Lung (tissue), 12 donors: ENCODE results near the gene PTGES. TPM values are rescaled to one million over a fixed set of nuclear protein-coding genes. Genes with fewer than 3 reads are reported as not detected.

Experiments used
- ATAC-seq: fragments of 200-7000 bp; cut with Tn5 transposase; one replicate; pipeline ENCODE4 v1.9.1; 2020; ENCODE audit warnings: moderate number of reproducible peaks; ENCODE audit not compliant: insufficient read depth, low FRiP score
- DNase-seq, 3 donors: peaks; one replicate each; pipeline ENCODE4 v3.0.0-alpha.2; 2013 to 2017
- H3K27ac ChIP-seq, 2 donors: one replicate each; pipeline ENCODE4 v1.5.1; 2013; ENCODE audit warnings: mild to moderate bottlenecking in 2 of 2, moderate library complexity in 2 of 2, control low read depth in 1 of 2, inconsistent platforms in 1 of 2, low read depth in 1 of 2, low read length in 1 of 2
- H3K27me3 ChIP-seq, 3 donors: one replicate each; pipeline ENCODE4 v1.5.1; 2013; ENCODE audit warnings: low read length in 2 of 3; ENCODE audit not compliant: control insufficient read depth in 3 of 3, insufficient read depth in 3 of 3
- H3K36me3 ChIP-seq, 4 donors: one replicate each; pipeline ENCODE4 v1.5.1; 2013; ENCODE audit warnings: low read length in 4 of 4, mild to moderate bottlenecking in 1 of 4, moderate library complexity in 1 of 4; ENCODE audit not compliant: control insufficient read depth in 4 of 4, insufficient read depth in 4 of 4
- H3K4me1 ChIP-seq, 5 donors: one replicate each; pipeline ENCODE4 v1.5.1; 2013; ENCODE audit warnings: low read length in 5 of 5, mild to moderate bottlenecking in 2 of 5, moderate library complexity in 1 of 5; ENCODE audit not compliant: control insufficient read depth in 5 of 5, insufficient read depth in 5 of 5
- H3K4me3 ChIP-seq: one replicate; pipeline ENCODE4 v1.5.1; 2013; ENCODE audit warnings: mild to moderate bottlenecking, control low read depth, moderate library complexity
- H3K9ac ChIP-seq, 2 donors: one replicate each; pipeline ENCODE4 v1.5.1; 2013; ENCODE audit warnings: low read length in 2 of 2, control low read depth in 1 of 2; ENCODE audit not compliant: insufficient read depth in 1 of 2
- H3K9me3 ChIP-seq, 4 donors: one replicate each; pipeline ENCODE4 v1.5.1; 2013; ENCODE audit warnings: low read length in 3 of 4, mild to moderate bottlenecking in 1 of 4, moderate library complexity in 1 of 4; ENCODE audit not compliant: control insufficient read depth in 4 of 4, insufficient read depth in 3 of 4
- CTCF ChIP-seq: IDR thresholded peaks from 2 replicates; pipeline ENCODE4 v1.5.1; 2012; ENCODE audit warnings: mild to moderate bottlenecking; ENCODE audit errors: control extremely low read depth, extremely low read depth
- WGBS, 2 donors: extraction: QIAGEN DNeasy Blood & Tissue Kit; methylation state at CpG; one replicate each; pipeline ENCODE4 v1.1.7; 2013; 5-methylcytosine and 5-hydroxymethylcytosine counted together
- polyA plus RNA-seq, 2 donors: library from polyadenylated mRNA; stranded (reverse); fragments of 200-250 nt; gene quantifications; one replicate each; pipeline ENCODE4 v1.2.1, GENCODE V29; 2013
- total RNA-seq, 2 donors: library from RNA; depleted of rRNA in 1 of 2; stranded (reverse); fragments of >200 nt in 1 of 2; gene quantifications; one replicate each; pipeline ENCODE4 v1.2.1, GENCODE V29; 2014 to 2021
- donor health status: control.
- donor health status: control.
- donor health status: Bipolar disorder and iron deficiency.
- donor health status: healthy.
- donor health status: DM: yes; HTN: yes; CAD: no.

Gene PTGES
- total and polyA plus RNA-seq, 4 donors = 8.0 to 19.8 (median 14.0) TPM

GRCh38 chr9:129779560-129780190 lies 26.8 kb upstream of the PTGES start:
- no peak overlapping the region for H3K27ac ChIP-seq
- H3K4me1 ChIP-seq = peaks cover 0 to 17% (median 2%) of the 10 kb centered on the region in 5 donors
- no peaks in the 10 kb centered on the region for H3K36me3 ChIP-seq
- no peak overlapping the region for H3K9ac ChIP-seq
- H3K27me3 ChIP-seq = peaks cover 0 to 2% (median 0%) of the 10 kb centered on the region in 3 donors
- ATAC-seq (no peak), DNase-seq (no peak)
- 89 to 91% methylated on average over 7 of the region's 7 CpGs for WGBS, 2 donors
- H3K9me3 ChIP-seq = no peaks in the 10 kb centered on the region
- TF ChIP-seq CTCF = no peak
- H3K4me3 ChIP-seq = no peak overlapping the region

GRCh38 chr9:129778469-129778868 lies 25.6 kb upstream of the PTGES start:
- ATAC-seq = no peak
- 84 to 93% methylated on average over 3 of the region's 3 CpGs for WGBS, 2 donors

GRCh38 chr9:129777769-129778130 lies 24.9 kb upstream of the PTGES start:
- H3K4me1 ChIP-seq = peaks cover 0 to 17% (median 2%) of the 10 kb centered on the region in 5 donors
- no peaks in the 10 kb centered on the region for H3K36me3 ChIP-seq
- no peaks in the 10 kb centered on the region for H3K9me3 ChIP-seq
- H3K4me3 ChIP-seq = no peak overlapping the region
- no peak overlapping the region for H3K9ac ChIP-seq
- DNase-seq = no peak
- no peak for ATAC-seq
- no peak overlapping the region for H3K27ac ChIP-seq
- TF ChIP-seq CTCF = no peak
- peaks cover 0 to 2% (median 0%) of the 10 kb centered on the region in 3 donors for H3K27me3 ChIP-seq
- WGBS, 2 donors = 55 to 61% methylated on average over 11 of the region's 11 CpGs

More at GRCh38 chr9:129778469-129778868, 25.6 kb upstream of the PTGES start:
- Histone ChIP-seq H3K27me3 (peaks cover 0 to 2% (median 0%) of the 10 kb centered on the region in 3 donors), H3K27ac (no peak overlapping the region), H3K9me3 (no peaks in the 10 kb centered on the region), H3K4me3 (no peak overlapping the region), H3K4me1 (peaks cover 0 to 17% (median 2%) of the 10 kb centered on the region in 5 donors), H3K36me3 (no peaks in the 10 kb centered on the region), H3K9ac (no peak overlapping the region)
- no peak for TF ChIP-seq CTCF
- no peak for DNase-seq
